Superior temporal gyrus (tissue), 1 donor: Measurements from ENCODE around the gene NTSR1.

Experiments
- DNase-seq: peaks from one replicate; pipeline ENCODE4 v3.0.0-alpha.2; 2016; ENCODE audit errors: extremely low spot score

Gene NTSR1

GRCh38 chr20:62739581-62740285 is 31.1 kb downstream of the NTSR1 start:
- no peak for DNase-seq

DNA sequence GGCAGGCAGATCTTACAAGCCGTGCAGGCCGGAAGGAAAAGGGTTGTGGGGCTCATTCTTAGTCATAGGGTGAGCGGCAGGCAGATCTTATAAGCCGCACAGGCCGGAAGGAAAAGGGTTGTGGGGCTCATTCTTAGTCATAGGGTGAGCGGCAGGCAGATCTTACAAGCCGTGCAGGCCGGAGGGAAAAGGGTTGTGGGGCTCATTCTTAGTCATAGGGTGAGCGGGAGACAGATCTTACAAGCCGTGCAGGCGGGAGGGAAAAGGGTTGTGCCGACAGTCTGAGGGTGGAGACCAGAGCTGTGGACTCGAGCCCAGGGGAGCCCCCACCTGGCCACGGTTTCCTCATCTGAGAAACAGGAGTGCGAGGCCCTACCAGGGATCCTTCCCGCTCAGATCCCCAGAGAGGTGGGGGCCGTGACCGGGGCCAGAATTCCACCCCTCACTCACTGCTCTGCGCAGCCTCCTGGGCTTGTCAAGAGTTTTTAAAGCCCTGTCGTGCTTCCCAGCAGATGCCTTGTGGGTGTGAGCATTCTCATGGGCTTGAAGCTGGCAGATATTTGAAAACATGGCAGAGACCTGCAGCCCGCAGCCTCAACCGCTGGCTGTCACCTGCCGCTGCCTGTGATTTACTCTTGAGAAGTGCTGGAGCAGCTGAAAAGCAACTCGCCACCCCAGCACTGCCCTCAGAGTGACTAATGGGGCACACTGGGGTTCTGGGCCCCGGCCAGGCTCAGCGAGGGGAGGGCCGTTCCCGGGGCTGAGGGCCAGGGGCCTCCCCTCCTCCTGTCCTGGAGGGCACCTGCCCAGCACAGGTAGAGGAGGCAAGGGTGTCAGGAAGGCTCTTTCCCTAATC is 31.9 kb downstream of the NTSR1 start:
- no peak for DNase-seq

GRCh38 chr20:62741191-62741691 is 32.6 kb downstream of the NTSR1 start:
- no peak for DNase-seq

GRCh38 chr20:62741701-62742491 is 33.3 kb downstream of the NTSR1 start:
- no peak for DNase-seq

DNA sequence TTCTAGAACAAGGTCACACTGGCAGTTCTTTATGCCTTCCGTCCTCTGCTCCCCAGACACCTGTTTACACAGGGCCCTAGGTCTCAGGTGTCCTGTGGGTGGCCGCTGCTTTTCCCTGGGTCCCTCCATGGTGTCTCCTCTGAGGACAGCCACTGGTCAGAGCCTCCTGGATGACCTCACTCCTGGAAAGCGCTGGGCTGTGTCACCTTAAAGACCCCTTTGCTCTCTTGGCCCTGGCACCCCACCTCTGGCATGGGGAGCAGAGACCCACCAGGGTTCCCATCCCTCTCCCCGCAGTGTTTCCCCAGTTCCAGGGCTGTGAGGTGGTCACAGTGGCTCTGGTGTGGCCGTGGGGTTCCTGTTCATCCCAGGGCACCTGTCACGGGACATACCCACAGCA is 33.9 kb downstream of the NTSR1 start:
- no peak for DNase-seq

DNA sequence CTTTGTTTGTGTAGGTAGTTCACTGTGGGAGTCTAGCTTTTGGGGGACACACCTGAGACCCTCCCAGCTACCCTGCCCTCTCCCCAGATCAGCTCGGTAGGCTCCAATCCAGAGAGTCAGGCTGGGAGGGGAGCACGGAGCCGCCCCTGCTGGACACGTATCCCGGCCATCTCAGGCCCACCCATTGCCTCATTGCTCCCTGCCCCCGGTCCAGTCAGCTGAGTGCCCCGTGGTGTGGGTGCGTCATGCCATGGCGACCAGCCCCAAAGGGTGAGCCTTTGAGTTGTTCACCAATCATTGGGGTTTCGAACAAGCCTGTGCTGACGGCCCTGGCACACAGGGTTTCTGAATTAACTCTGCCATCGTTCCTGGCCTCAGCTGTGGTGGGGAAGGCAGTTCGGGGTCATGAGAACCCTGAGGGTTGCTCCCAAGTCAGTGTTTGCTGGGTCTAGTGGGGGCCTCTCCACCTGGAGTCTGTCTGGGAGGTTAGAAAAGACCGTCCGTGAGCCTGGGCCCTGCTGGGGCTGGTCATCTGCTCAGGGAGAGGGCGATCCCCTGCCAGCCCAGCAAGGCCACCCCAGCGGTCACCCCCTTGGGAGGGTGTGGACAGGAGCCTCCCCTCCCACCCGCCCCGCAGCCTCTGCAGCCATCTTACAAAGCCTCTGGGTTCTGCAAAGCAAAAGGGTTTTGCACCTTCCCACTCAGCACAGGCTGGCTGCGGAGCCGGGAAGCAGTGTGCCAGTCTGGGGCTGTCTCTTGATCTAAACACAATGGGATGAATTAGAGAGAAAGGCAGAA is 34.5 kb downstream of the NTSR1 start:
- DNase-seq: no peak

DNA sequence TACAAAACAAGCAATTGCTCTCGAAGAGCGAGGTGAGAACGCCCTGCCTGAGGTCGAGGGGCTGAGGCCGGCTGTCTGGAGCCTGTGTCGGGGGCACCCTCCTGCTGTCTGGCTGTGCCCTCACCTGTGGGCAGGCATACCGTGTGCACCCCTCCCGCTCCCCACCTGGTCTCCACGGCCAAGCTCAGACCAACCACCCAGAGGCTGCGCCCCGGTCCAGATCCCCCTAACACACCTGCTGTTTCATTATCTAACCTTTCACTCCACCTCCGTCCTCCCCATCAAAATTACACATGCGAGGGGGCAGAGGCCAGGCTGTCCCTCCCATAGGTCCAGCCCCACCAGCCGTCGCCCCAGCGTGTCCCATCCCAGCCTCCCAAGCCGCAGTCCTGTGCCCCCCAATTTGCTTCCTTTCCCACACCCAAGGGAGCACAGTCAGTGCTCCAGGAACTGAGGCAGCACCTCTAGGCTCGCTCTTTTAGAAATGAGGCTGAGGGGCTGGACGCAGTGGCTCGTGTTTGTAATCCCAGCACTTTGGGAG is 35.2 kb downstream of the NTSR1 start:
- no peak for DNase-seq

DNA sequence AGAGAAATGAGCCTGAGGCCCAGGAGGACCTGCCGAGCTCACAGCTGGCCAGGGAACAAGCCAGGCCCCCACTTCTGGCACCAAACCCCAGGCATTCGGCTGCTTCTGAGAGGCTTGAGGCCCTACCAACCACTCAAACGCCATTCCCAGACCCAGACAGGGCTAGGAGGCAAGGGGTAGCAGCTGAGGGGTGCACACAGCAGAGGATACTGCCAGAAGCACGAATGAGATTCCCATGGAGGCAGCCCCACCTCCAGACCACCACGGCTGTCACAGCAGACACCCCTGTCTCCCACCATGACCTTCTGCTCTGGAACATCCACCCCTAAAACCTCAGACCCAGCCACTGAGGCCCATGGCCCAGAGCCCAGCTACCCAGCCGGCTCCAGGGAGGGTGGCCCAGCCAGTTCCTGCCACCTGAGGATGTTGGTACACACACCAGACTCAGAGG is 36.1 kb downstream of the NTSR1 start:
- no peak for DNase-seq

DNA sequence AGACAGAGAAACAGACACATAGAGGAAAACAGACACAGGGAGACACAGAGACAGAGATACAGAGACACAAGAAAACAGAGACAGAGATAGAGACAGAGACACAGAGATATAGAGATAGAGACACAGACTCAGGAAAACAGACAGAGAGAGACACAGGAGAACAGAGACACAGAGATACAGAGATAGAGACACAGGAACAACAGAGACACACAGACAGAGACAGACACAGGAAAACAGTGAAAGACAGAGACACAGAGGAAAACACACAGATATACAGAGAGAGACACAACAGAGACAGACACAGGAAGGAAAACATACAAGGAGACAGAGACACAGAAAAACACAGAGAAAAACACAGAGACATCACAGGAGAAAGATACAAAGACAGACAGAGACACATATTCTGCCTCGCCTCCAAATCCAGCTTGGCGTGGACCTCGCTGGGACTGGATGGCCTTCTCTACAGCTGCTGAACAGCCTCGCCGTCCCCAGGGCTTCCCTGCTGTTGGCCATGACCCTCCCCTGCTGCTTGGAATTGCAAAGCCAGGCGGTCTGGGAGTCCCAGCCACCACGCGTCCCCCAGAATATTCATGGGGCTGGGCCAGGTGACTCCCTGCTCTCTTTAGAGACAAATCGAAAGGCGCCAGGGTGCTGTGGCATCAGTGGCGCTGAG is 36.8 kb downstream of the NTSR1 start:
- no peak for DNase-seq

DNA sequence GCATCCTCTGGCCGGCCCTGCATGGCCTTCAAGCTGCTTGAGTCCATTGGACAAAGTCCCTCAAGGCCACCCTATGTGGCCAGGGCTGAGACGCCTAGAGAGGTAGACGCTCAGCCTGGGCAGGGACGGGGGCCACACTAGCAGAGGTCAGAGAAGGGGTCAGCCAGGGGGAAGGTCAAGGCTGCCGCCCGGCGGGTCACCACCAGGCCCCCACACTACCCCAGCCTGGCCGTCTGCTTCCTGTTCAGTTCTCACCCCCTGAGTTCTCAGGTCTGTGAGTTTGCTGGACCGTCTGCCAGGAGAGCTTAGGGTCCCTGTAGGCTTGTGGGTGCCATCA is 37.3 kb downstream of the NTSR1 start:
- DNase-seq: no peak

DNA sequence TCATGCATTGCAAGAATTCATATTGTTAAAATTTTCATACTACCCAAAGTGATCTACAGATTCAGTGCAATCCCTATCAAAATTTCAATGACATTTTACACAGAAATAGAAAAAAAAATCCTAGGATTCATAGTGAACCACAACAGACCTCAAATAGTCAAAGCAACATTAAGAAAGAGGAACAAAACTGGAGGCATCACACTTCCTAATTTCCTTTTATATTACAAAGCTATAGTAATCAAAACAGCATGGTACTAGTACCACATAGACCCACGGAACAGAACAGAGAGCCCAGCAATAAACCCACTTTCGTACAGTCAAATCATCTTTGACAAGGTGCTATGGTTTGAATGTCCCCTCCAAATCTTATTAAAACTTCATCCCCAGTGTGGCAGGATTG is 39.7 kb downstream of the NTSR1 start:
- no peak for DNase-seq

DNA sequence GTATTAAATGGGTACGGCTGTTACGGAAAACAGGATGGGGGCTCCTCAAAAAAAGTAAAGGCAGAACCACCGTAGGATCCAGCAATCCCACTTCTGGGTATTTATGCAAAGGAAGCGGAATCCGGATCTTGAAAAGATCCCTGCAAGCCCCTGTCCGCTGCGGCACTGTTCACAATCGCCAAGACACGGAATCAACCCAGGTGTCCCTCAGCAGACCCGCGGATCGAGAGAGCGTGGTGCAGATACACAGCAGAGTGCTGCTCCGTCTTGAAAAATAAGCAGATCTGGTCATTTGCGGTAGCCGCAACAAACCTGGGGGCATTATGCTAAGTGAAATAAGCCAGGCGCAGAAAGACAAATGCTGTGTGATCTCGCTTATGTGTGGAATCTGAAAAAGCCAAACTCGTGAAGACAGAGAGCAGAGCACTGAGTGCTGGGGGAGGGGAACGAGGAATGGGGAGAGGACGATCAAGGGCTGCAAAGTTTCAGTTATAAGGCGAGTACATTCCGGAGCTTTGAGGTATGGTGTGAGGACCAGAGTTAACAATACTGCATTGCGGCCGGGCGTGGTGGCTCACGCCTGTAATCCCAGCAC is 41.3 kb downstream of the NTSR1 start:
- no peak for DNase-seq

GRCh38 chr20:62751551-62752150 is 43.0 kb downstream of the NTSR1 start:
- no peak for DNase-seq

- no peak for DNase-seq
These were observed 43.6 kb downstream of the NTSR1 start for GRCh38 chr20:62752181-62752670.

GRCh38 chr20:62752671-62753501 is 44.2 kb downstream of the NTSR1 start:
- DNase-seq: no peak

DNA sequence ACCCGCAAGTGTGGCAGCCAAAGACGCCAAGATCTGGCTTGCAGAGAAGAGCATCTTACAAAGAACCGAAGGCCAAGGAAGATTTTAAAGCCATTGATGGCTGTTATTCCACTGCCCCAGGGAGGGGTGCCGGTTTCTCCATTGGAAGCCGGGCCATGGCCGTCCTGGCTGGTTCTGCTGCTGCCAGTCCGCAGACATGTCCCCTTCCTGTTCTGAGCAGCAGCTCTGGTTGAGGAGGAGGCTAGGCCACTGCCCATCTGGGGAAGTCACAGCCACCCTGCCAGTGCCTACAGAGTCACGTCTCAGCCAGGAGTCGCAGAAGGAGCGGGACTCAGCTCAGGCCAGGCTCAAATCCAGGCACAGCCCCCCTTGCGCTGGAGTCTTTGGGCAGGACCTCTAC is 45.0 kb downstream of the NTSR1 start:
- no peak for DNase-seq

- no peak for DNase-seq
These were observed 45.7 kb downstream of the NTSR1 start for GRCh38 chr20:62754122-62754990.

- DNase-seq: no peak
These were observed 46.3 kb downstream of the NTSR1 start for GRCh38 chr20:62754991-62755356.
